ENCODE measurements around the gene DENND4C. TPM values are rescaled to one million over a fixed set of nuclear protein-coding genes. Genes with fewer than 3 reads are reported as not detected.

DENND4C gene
- total RNA-seq, 1 experiment from 2014 or later, result 26.6 TPM

DNA sequence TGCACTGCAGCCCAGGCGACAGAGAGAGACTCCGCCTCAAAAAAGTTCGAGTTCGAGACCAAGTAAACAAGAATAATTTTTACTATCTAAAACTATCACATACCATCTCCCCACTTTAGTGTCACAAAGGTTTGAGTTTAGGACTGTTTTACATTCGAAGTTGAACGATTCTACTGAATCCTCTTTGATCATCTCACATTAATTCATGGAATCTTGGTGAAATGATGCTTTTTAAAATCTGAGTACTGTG is 150.3 kb downstream of the DENND4C start:
- Histone ChIP-seq H2AFZ (ENCODE audit: low read length) (no peak overlapping the region), H2BK20ac (ENCODE audit: low read depth, low read length, poor library complexity, severe bottlenecking) (no peak overlapping the region), H4K91ac (ENCODE audit: insufficient read length, low read depth, low read length) (no peak overlapping the region), H2BK5ac (ENCODE audit: insufficient read length, low read length) (no peak overlapping the region), H3K9ac (ENCODE audit: extremely low read depth, insufficient read length, low read length) (peak overlapping the region; percentile 76), H3K79me1 (ENCODE audit: insufficient read depth, low read depth, low read length, poor library complexity, severe bottlenecking) (no peaks in the 10 kb centered on the region), H3K9me3 (ENCODE audit: control insufficient read depth, low read depth, low read length) (no peaks in the 10 kb centered on the region), H4K20me1 (ENCODE audit: control insufficient read depth, insufficient read depth, insufficient read length) (no peaks in the 10 kb centered on the region), H3K4me2 (ENCODE audit: insufficient read depth, insufficient read length, low read length) (peak overlapping the region; percentile 88), H2BK12ac (ENCODE audit: insufficient read length, low read depth, low read length) (no peak overlapping the region), H3K27ac (ENCODE audit: insufficient read length, low read depth, low read length) (no peak overlapping the region), H2BK120ac (ENCODE audit: low read depth, low read length, poor library complexity, severe bottlenecking) (no peak overlapping the region), H4K5ac (ENCODE audit: insufficient read length, low read depth, low read length) (no peak overlapping the region), H3K79me2 (ENCODE audit: insufficient read depth, low read length) (peaks cover 8% of the 10 kb centered on the region; the same call in 1 of the 2 replicates), H3K14ac (ENCODE audit: insufficient read depth, low read length) (peak overlapping the region; percentile 30; the same call in 1 of the 2 replicates), H3K4me1 (ENCODE audit: insufficient read depth, low read length) (peaks cover 2% of the 10 kb centered on the region; the same call in 1 of the 2 replicates), H4K8ac (replicated peaks; ENCODE audit: insufficient read length, low read depth, low read length) (no peak overlapping the region), H3K4ac (ENCODE audit: low read depth, low read length) (no peak overlapping the region), H2AK5ac (ENCODE audit: insufficient read length, low read length) (no peak overlapping the region), H2BK15ac (ENCODE audit: low read depth, low read length) (no peak overlapping the region), H3K18ac (ENCODE audit: insufficient read length, low read depth, low read length) (no peak overlapping the region), H3K56ac (ENCODE audit: insufficient read length, low read depth, low read length) (no peak overlapping the region), H3K27me3 (ENCODE audit: insufficient read depth, low read length) (no peaks in the 10 kb centered on the region), H3K23me2 (ENCODE audit: insufficient read length, low read depth, low read length, poor library complexity, severe bottlenecking) (peaks cover 6% of the 10 kb centered on the region), H3T11ph (ENCODE audit: low read length) (no peak overlapping the region), H3K23ac (ENCODE audit: insufficient read length, low read depth, low read length) (no peak overlapping the region)
- TF ChIP-seq, protein P1, sequence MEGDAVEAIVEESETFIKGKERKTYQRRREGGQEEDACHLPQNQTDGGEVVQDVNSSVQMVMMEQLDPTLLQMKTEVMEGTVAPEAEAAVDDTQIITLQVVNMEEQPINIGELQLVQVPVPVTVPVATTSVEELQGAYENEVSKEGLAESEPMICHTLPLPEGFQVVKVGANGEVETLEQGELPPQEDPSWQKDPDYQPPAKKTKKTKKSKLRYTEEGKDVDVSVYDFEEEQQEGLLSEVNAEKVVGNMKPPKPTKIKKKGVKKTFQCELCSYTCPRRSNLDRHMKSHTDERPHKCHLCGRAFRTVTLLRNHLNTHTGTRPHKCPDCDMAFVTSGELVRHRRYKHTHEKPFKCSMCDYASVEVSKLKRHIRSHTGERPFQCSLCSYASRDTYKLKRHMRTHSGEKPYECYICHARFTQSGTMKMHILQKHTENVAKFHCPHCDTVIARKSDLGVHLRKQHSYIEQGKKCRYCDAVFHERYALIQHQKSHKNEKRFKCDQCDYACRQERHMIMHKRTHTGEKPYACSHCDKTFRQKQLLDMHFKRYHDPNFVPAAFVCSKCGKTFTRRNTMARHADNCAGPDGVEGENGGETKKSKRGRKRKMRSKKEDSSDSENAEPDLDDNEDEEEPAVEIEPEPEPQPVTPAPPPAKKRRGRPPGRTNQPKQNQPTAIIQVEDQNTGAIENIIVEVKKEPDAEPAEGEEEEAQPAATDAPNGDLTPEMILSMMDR (conservative IDR thresholded peaks at IDR 0.05), result no peak
- H3K9me3 Mint-ChIP-seq, result peaks cover 2 to 3% of the 10 kb centered on the region in 2 experiments; a peak in 2 of 5 replicates
- H3K4me1 Mint-ChIP-seq, result peaks cover 21 to 28% of the 10 kb centered on the region in 2 experiments
- H3K27ac Mint-ChIP-seq, result peak overlapping the region in 2 of 3 experiments; percentile 100; a peak in 4 of 7 replicates
- no CpG with 5 or more reads among the region's 6 CpGs for WGBS (ENCODE audit: extremely low coverage, insufficient read length, low lambda C conversion rate)
- DNase-seq, result no peak
- H3K36me3 Mint-ChIP-seq (ENCODE audit: insufficient read depth in 1 of 3, low read depth in 3 of 3), result peaks cover 40 to 45% (median 43%) of the 10 kb centered on the region in 3 experiments
- H3K27me3 Mint-ChIP-seq (ENCODE audit: low read depth), result no peaks in the 10 kb centered on the region
- peak overlapping the region; percentile 100 for H3K4me3 Mint-ChIP-seq

Data from H9 (cell line).